Measurements from ENCODE around the gene COX10.
"Not testable (repeated sequence)": the region's sequence is repeated elsewhere in the genome, so short reads cannot be mapped to it uniquely, and the experiment has no call there.

DNA sequence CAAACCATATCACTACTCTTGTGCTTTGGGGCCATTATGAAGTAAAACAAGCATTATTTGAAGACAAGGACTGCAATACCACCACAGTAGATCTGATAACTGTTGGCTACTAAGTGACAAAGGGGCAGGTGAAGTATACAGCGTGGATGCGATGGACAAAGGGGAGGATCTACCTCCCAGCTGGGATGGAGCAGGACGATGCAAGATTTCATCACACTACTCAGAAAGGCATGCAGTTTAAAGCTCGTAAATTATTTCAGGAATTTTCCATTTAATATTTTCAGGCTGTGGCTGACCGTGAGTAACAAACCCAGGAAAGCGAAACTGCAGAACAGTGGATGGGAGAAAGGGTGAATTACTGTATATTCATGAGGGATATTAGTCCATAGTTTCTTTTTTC is 161.9 kb downstream of the COX10 start:
- not testable (repeated sequence) for TF ChIP-seq POLR2AphosphoS5 (IDR thresholded peaks at IDR 0.05; ENCODE audit: low read depth, low read length); SIN3A (IDR thresholded peaks at IDR 0.05; ENCODE audit: borderline replicate concordance, insufficient read depth, low read depth, low read length)
- TF ChIP-seq, protein P1, sequence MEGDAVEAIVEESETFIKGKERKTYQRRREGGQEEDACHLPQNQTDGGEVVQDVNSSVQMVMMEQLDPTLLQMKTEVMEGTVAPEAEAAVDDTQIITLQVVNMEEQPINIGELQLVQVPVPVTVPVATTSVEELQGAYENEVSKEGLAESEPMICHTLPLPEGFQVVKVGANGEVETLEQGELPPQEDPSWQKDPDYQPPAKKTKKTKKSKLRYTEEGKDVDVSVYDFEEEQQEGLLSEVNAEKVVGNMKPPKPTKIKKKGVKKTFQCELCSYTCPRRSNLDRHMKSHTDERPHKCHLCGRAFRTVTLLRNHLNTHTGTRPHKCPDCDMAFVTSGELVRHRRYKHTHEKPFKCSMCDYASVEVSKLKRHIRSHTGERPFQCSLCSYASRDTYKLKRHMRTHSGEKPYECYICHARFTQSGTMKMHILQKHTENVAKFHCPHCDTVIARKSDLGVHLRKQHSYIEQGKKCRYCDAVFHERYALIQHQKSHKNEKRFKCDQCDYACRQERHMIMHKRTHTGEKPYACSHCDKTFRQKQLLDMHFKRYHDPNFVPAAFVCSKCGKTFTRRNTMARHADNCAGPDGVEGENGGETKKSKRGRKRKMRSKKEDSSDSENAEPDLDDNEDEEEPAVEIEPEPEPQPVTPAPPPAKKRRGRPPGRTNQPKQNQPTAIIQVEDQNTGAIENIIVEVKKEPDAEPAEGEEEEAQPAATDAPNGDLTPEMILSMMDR (IDR thresholded peaks at IDR 0.05): not testable (repeated sequence)
- TF ChIP-seq, protein P2, sequence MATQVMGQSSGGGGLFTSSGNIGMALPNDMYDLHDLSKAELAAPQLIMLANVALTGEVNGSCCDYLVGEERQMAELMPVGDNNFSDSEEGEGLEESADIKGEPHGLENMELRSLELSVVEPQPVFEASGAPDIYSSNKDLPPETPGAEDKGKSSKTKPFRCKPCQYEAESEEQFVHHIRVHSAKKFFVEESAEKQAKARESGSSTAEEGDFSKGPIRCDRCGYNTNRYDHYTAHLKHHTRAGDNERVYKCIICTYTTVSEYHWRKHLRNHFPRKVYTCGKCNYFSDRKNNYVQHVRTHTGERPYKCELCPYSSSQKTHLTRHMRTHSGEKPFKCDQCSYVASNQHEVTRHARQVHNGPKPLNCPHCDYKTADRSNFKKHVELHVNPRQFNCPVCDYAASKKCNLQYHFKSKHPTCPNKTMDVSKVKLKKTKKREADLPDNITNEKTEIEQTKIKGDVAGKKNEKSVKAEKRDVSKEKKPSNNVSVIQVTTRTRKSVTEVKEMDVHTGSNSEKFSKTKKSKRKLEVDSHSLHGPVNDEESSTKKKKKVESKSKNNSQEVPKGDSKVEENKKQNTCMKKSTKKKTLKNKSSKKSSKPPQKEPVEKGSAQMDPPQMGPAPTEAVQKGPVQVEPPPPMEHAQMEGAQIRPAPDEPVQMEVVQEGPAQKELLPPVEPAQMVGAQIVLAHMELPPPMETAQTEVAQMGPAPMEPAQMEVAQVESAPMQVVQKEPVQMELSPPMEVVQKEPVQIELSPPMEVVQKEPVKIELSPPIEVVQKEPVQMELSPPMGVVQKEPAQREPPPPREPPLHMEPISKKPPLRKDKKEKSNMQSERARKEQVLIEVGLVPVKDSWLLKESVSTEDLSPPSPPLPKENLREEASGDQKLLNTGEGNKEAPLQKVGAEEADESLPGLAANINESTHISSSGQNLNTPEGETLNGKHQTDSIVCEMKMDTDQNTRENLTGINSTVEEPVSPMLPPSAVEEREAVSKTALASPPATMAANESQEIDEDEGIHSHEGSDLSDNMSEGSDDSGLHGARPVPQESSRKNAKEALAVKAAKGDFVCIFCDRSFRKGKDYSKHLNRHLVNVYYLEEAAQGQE (IDR thresholded peaks at IDR 0.05; ENCODE audit: insufficient read depth in 1 of 2, low read depth in 2 of 2, low read length in 1 of 2): not testable (repeated sequence)
